Endometrium (tissue), 2 donors: Measurements from ENCODE around the gene NOS3.
"Not testable (repeated sequence)": the region's sequence is repeated elsewhere in the genome, so short reads cannot be mapped to it uniquely, and the experiment has no call there.

ENCODE experiments used
- FAIRE-seq: peaks from 2 replicates; lab custom pipeline; 2012; peaks lifted over from hg19 to GRCh38; lab: Jason Lieb, UNC
- donor health status: control.
- donor health status: control.

Gene NOS3

DNA sequence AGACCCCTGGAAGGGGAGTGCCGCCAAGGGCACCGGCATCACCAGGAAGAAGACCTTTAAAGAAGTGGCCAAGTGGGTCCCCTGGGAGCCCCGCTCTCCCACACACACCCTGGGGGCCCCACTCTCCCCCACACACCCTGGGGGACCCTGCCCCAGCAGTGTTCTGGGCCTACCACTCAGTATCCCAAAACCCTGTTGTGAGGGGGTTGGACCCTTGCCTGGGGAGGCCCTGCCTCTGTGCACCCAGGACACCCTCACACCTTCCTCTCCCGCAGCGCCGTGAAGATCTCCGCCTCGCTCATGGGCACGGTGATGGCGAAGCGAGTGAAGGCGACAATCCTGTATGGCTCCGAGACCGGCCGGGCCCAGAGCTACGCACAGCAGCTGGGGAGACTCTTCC is 10.7 kb downstream of the NOS3 start:
- no peak for FAIRE-seq

DNA sequence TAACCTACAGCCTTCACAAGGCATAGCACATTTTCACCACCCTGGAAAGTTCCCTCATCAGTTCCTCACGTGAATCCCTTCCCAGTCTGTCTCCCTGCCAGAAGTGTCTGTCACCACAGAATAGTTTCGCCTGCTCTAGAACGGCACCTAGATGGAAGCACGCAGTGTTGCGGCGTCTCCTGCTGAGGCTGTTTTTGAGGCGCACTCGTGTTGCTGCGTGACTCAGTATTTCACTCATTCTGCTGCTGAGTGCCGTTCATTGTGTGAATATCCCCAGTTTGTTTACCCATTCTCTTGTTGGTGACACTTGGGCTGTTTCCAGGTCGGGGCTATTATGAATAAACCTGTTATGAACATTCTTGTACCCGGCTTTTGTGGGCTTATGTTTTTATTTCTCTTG is 12.8 kb downstream of the NOS3 start:
- FAIRE-seq: no peak

DNA sequence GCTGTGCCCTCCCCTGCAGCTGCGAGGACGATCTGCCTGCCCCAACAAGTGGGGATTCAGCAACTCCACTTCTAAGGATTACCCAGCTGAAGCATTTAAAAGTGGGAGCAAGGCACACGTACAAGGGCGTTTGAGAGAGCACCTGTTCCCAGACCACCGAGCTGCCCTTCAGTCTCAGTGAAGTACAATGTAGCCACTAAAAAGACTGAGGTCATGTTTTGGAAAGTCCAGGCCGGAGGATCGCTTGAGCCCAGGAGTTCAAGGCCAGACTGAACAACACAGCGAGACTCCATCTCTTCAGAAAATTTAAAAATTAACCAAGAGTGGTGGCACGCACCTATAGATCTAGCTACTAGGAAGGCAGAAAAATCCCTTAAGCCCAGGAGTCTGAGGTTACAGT is 14.7 kb downstream of the NOS3 start:
- no peak for FAIRE-seq

DNA sequence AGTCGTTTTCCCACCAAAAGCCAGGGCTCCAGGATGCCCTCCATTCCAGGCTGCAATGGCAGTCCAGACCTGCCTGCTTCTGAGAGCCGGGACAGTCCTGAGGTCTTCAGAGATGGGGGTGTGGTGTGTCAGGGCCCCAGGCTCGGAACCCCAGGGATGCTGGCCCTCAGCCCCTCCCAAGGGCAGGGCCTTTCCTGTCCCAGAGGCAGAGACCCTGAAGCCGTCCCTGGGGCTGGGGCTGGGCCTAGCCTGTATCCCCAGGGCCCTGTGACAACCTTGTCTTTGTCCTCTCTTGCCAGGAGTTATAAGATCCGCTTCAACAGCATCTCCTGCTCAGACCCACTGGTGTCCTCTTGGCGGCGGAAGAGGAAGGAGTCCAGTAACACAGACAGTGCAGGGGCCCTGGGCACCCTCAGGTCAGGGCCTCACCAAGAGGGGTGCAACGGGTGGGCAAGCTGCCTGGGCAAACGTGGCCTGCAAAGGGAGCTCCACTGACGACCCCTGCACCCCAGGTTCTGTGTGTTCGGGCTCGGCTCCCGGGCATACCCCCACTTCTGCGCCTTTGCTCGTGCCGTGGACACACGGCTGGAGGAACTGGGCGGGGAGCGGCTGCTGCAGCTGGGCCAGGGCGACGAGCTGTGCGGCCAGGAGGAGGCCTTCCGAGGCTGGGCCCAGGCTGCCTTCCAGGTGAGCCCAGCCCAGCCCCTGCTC is 15.9 kb downstream of the NOS3 start:
- FAIRE-seq: no peak

DNA sequence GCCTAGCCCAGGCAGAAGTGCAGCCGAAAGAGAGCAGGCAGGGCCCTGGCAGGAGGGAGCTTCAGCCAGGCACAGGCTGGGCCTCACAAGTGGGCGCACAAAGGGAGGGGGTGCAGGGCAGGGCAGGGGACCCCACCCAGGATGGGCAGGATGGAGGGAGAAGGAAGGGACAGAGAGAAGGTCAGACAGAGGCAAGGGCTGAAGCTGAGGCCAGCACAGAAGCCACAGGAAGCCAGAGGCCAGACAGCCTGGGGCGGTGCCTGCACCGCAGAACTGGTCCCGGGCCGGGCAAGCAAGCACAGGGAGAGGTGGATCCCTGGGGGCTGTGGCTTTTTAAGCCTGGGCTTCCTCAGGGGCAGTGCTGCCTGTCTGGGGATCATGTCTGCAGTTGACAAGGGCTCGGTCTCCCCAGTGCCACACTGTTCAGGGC is 16.7 kb downstream of the NOS3 start:
- no peak for FAIRE-seq

DNA sequence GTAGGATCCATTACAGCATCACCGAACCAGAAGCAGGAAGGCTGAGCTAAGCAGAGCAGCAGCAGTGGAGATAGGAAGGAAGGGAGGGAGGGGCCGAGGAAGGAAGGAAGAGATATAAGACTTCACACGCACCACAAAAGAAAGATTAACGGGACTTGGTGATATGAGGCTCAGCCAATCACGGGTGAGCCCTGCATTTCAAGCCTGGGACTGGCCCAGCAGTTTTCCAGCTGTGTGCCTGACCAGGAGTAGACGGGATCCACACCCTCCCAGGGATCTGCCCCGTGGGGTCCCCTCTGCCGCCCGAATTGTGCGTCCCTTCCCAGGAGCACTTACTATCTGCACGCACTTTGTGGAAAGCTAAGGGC is 17.3 kb downstream of the NOS3 start:
- FAIRE-seq: no peak

DNA sequence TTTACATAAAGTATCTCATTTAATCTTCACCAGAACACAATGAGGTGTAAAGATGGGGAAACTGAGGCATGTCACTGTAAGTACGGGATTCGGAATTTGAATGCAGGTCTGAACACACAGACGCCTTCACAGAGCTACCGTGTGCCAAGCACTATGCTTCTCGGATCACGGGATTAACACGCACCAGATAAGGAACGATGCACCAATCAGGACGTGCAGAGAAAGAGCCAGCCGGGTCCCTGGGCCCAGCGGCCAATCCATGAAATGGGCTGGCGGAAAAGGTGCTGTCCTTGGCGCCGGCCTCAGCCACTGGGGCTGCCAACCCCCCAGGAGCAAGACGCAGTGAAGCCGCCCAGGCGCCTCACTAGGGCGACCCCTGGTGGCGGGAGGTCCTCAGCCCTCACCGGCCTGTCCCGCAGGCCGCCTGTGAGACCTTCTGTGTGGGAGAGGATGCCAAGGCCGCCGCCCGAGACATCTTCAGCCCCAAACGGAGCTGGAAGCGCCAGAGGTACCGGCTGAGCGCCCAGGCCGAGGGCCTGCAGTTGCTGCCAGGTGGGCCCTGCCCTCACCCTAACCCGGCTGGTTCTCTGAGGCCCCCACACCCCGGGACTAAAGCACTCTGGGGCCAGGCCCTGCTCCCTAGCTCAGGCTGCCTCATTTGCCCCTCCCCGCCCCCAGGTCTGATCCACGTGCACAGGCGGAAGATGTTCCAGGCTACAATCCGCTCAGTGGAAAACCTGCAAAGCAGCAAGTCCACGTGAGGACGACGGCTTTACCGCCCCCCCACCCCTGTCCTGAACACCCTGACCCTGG is 17.9 kb downstream of the NOS3 start:
- FAIRE-seq: no peak

DNA sequence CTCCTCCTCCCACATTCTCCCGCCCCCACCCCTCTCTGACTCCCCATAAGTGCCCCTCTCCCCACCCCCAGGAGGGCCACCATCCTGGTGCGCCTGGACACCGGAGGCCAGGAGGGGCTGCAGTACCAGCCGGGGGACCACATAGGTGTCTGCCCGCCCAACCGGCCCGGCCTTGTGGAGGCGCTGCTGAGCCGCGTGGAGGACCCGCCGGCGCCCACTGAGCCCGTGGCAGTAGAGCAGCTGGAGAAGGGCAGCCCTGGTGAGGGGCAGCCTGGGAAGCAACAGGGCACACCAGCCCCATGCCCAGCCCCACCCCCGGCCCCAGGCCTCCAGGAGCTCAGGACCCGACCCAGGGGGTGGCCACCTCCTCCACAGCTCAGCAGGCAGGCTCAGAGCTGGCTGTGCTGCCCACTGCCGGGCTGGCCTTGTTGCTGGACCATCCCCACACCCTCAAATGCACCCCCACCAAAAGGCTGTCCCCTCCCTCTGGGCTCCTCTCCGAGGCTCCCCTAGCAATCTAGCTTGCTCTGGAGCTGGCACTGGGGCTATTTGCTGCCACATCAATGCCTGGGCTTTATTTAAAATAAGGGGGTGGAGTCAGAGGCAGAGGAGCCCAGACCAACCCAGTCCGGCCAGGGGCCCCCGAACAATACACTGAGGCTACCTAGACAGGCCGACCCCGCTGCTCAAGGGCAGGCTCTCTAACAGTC is 18.7 kb downstream of the NOS3 start:
- FAIRE-seq: no peak

DNA sequence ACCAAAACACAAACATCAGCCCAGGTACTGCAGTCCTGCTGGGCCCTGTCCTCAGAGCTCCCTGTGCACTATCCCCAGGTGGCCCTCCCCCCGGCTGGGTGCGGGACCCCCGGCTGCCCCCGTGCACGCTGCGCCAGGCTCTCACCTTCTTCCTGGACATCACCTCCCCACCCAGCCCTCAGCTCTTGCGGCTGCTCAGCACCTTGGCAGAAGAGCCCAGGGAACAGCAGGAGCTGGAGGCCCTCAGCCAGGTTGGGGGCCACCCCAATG is 19.2 kb downstream of the NOS3 start:
- no peak for FAIRE-seq

DNA sequence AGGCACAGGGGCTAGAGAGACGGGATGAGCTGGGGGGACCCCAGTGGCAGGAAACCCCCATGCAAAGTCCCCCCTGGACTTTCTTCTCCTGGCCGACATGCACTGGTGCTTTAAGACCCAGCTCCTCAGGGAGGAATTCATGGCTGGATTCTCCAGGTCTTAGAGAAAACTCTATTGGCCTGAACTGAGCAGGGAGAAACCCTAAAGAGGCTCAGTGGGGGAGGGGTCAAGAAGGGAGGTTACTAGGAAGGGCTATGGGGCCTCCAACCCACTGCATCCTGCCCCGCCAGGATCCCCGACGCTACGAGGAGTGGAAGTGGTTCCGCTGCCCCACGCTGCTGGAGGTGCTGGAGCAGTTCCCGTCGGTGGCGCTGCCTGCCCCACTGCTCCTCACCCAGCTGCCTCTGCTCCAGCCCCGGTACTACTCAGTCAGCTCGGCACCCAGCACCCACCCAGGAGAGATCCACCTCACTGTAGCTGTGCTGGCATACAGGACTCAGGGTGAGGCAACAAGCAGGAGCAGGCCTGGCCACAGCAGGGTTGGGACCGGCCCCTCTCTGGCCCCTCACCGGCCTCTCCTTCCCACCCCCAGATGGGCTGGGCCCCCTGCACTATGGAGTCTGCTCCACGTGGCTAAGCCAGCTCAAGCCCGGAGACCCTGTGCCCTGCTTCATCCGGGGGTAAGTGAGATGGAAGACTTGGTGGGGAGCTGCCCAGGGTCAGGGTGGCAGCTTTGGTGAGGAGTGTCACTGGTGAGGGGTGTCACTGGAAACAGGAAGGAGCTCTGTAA is 19.7 kb downstream of the NOS3 start:
- FAIRE-seq: no peak

DNA sequence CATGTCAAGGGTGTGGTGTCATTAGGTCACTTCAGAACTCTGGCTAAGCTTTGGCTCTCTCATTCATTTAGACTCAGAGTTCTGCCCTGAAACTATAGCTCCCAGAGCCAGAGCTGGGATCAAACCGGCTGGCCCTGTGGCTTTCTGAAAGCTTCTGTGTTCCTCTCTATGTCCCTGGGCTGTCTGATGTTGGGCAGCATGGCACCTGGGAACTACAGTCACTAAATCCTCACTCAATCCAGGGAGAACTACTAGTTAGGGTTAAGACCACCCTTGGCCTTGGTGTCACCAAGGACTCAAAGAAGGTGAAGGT is 20.2 kb downstream of the NOS3 start:
- no peak for FAIRE-seq

DNA sequence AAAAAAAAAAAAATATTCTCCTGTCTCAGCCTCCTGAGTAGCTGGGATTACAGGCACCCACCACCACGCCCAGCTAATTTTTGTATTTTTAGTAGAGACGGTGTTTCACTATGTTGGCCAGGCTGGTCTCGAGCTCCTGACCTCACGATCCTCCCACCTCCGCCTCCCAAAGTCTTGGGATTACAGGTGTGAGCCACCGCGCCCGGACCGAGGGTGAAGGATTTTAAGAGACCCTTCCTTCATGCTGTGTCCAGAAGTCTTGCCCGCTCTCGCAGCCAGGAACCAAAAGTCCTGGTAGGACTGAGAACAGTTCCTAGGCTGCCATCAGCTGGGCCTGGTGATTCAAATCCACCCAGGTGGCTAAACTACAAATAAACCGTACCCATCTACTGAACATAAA is 20.8 kb downstream of the NOS3 start:
- not testable (repeated sequence) for FAIRE-seq

DNA sequence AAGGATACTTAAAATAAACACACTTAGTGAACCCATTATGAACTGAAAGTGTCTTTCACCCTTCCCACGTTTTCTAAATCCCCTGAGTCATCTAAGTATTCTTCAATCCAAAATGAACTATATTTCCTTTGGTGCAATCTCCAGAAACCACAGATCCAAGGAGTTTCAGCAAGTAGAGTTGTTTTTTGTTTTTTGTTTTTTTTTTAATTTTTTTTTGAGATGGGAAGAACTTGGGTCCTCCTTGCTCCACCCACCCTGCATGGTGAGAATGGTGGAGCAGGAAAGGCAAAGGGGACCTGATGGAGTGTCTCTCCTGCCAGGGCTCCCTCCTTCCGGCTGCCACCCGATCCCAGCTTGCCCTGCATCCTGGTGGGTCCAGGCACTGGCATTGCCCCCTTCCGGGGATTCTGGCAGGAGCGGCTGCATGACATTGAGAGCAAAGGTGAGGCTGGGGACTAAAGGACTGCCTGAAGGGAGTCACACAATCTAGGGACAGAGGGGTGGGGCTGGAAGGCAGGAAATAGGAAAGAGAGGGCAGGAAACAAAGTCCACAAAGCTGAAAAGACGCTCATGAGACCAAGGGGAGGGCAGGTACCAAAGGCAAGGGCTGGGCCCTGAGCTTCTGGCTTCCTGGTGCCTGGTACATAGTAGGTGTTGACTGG is 21.3 kb downstream of the NOS3 start:
- FAIRE-seq: no peak

DNA sequence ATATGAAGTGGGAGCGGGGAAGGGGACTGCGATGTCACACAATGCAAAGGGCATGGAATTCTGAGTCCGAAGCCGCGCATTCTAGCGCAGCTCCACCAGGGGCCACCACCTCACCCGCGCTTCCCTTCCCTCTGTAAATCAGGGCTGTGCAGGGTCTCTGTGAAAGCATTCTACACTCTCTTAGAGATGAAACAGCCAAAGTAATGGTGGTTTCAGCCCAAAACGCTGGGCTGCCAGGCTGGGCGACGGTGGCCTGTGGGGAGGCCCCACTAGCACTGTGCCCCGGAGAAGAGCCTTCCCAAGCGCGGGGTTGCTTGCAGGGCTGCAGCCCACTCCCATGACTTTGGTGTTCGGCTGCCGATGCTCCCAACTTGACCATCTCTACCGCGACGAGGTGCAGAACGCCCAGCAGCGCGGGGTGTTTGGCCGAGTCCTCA is 22.1 kb downstream of the NOS3 start:
- FAIRE-seq: no peak

DNA sequence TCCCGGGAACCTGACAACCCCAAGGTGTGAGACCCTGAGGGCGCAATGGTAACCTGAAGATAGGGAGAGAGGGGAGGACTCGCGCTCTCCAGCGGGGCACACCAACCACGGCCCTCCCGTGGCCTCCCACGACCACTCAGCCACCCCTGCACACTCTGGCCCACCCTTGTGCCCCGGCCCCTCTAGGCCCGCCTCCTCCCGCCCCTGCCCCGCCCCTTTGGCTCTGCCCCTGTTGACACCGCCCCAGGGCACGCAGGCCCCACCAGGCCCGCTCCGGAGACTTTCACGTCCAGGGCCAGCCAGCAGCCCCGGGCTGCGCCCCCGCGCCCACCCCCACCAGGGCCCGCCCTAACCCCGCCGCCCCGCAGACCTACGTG is 22.5 kb downstream of the NOS3 start:
- FAIRE-seq: no peak

DNA sequence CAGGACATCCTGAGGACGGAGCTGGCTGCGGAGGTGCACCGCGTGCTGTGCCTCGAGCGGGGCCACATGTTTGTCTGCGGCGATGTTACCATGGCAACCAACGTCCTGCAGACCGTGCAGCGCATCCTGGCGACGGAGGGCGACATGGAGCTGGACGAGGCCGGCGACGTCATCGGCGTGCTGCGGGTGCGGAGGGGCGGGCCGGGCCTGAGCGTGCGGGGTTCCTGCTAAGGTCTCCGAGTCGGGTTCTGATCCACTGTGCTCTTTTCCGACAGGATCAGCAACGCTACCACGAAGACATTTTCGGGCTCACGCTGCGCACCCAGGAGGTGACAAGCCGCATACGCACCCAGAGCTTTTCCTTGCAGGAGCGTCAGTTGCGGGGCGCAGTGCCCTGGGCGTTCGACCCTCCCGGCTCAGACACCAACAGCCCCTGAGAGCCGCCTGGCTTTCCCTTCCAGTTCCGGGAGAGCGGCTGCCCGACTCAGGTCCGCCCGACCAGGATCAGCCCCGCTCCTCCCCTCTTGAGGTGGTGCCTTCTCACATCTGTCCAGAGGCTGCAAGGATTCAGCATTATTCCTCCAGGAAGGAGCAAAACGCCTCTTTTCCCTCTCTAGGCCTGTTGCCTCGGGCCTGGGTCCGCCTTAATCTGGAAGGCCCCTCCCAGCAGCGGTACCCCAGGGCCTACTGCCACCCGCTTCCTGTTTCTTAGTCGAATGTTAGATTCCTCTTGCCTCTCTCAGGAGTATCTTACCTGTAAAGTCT is 23.1 kb downstream of the NOS3 start:
- FAIRE-seq: no peak

DNA sequence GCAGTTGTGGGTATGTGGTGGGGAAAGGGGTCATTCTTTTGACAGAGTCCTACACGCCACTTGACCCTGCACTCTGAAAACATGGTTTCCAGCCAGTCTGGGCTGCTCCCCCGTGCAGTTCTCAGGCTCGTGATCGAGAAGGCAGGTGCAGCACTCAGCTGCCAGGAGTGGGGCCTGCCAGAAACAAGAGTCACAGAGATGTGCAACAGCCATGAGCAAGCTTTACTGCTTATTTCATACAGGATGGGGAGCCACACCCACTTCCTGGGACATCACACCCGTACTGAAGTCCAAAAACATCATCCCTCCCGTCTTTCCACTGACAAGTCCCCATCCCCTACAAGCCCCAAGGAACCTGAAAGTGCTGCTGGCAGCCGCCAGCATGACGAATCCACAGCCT is 24.1 kb downstream of the NOS3 start:
- no peak for FAIRE-seq

DNA sequence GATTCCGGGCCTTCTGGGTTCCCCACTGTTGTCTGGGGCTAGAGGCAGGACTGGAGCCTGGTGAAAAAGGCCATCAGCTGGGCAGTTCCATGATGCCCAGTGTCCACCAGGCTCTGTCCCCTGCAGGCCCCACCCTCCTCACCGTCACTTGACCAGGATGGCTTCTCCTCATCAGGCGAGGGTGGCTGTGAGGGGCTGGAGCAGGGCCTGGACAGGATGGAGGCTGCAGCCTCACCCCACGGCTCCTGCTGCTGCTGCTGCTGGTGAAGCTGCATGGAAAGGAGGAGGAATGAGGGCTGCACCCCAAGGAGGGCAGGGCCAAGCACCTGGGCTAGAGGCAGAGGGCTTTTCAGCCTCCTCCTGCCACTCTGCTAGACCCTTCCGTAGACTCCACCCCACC is 25.1 kb downstream of the NOS3 start:
- FAIRE-seq: no peak

DNA sequence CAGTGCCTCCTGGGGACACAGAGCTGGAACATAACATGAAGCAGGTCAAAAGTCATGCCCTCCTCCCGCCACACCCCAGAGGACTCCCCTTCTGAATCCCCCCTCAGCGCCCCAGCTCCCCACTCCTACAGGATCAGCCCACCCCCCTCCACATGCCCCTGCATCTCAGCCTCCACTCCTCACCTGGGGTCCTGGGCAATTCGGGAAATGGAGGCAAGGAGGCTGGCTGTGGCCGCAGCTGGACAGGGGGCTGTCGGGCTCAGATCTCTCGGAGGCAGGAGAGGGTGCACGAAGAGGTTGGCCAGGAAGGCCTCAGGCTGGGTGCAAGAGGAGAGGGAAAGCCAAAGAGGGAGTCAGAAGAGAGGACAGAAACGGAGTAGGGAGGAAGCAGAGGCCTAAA is 25.7 kb downstream of the NOS3 start:
- FAIRE-seq: no peak

DNA sequence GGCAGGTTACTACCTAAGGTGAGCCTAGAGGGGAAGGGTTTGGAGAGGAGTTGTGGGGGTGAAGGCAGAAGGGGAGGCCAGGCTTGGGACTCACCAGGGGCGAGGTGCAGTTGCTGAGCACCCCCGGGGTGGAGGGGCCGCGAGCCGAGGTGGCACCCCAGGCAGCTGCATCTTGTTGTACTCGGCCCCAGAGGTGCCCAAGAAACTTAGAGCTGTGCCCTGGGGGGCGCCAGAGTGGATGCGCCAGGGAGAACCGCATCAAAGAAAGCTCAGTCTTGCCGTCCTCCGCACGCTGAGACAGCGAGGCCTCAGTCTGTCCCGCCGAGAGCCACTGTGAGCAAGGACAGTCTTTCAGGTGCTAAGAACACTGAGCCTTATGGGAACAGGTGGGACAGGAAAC is 26.1 kb downstream of the NOS3 start:
- FAIRE-seq: no peak

DNA sequence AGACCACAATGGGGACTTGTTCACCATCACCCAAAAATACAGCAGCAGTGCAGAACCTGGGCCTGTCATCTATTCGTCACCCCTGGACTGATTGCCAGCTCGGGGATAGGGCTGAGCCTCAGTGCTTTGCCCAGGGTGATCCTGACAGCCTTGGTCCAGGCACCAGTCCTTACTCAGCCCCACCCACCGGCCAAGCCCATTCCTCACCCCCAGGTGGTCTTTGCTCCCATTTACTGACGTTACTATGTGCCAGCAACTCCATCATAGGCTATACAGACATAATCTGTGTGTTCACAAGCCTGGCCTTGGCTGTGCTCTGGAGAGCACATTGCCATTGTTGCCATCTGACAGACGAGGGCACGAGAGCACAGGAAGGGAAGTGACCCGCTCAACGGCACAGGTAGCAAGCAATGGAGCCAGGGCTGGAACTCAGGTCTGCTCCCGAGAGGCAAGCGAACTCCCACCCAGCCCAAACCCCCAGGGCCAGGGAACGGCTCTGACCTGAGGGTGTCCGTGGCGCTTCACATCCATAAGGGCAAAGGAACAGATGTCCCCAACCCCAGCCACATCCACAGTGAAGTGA is 26.6 kb downstream of the NOS3 start:
- FAIRE-seq: no peak
